ENCODE measurements around the gene YIF1A.

DNA sequence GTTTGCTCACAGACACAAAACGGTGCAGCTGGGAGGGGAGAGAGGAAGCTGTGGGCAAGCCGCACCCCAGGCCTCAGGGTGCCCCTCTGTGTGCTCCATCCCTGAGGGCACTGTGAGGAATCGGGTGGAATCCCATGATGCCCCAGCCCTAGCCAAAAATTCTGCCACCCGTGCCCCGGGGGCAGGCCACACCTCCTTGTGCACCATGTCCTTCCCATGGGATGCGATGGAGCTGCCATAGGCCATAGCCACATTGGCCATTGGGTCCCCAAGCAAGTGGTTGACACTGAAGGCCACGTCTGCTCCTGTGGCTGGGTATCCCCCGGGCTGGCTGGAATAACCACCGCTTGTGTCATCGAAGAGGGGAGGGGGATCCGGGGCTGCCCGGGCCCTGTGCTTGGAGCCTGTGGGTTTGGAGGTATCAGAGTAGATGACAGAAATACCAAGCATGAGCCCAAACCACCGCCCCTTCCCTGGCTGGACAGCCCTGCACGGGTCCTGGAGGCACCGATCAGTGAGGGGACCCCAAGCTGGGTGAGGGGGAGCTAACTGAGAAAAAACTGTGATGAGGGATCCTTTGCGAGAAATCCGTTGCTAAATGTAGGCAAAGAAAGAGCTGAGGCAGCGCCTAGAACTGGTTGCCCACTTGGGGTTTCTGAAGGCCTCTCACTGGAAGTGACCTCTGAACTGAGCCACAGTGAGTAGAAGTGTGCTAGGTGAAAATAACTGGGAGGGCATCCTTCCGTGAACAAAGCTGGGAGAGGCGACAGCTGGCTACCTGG, 863 bp downstream of the YIF1A start:
- TF ChIP-seq, protein P1, sequence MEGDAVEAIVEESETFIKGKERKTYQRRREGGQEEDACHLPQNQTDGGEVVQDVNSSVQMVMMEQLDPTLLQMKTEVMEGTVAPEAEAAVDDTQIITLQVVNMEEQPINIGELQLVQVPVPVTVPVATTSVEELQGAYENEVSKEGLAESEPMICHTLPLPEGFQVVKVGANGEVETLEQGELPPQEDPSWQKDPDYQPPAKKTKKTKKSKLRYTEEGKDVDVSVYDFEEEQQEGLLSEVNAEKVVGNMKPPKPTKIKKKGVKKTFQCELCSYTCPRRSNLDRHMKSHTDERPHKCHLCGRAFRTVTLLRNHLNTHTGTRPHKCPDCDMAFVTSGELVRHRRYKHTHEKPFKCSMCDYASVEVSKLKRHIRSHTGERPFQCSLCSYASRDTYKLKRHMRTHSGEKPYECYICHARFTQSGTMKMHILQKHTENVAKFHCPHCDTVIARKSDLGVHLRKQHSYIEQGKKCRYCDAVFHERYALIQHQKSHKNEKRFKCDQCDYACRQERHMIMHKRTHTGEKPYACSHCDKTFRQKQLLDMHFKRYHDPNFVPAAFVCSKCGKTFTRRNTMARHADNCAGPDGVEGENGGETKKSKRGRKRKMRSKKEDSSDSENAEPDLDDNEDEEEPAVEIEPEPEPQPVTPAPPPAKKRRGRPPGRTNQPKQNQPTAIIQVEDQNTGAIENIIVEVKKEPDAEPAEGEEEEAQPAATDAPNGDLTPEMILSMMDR (IDR thresholded peaks at IDR 0.05) = no peak
- TF ChIP-seq POLR2A (IDR thresholded peaks at IDR 0.05) (no peak), EP300 (IDR thresholded peaks at IDR 0.05) (no peak), POLR2AphosphoS5 (IDR thresholded peaks at IDR 0.05) (no peak)
